ENCODE results near the gene C1orf35. TPM values are rescaled to one million over a fixed set of nuclear protein-coding genes. Genes with fewer than 3 reads are reported as not detected.
A peak's percentile ranks its signal among the peaks of the same experiment; 100 is the strongest.

C1orf35 gene
- total RNA-seq, 6 experiments from 2014 or later = 10.4 to 17.2 (median 12.5) TPM

- no peak for DNase-seq
- H3K36me3 Mint-ChIP-seq (ENCODE audit: low read depth) = peaks cover 17% of the 10 kb centered on the region
- H3K27ac Mint-ChIP-seq = peak overlapping the region; percentile 49; the same call in 1 of the 2 replicates
- peak overlapping the region; percentile 81 for H3K4me3 Mint-ChIP-seq
- TF ChIP-seq CTCF (IDR thresholded peaks at IDR 0.05) = peak; percentile 62
- H3K9me3 Mint-ChIP-seq = no peaks in the 10 kb centered on the region
- H3K4me1 Mint-ChIP-seq (ENCODE audit: low read depth) = peaks cover 23% of the 10 kb centered on the region
- H3K27me3 Mint-ChIP-seq (ENCODE audit: insufficient read depth) = peaks cover 13% of the 10 kb centered on the region
These were observed 933 bp downstream of the C1orf35 start for GRCh38 chr1:228101994-228102790.

GRCh38 chr1:228101614-228101993 lies 1.5 kb downstream of the C1orf35 start:
- Mint-ChIP-seq H3K4me3 (peak overlapping the region; percentile 81), H3K36me3 (ENCODE audit: low read depth) (peaks cover 17% of the 10 kb centered on the region)

GRCh38 chr1:228100822-228101613 lies 2.1 kb downstream of the C1orf35 start:
- no peaks in the 10 kb centered on the region for H3K9me3 Mint-ChIP-seq
- TF ChIP-seq CTCF (IDR thresholded peaks at IDR 0.05) = no peak
- peaks cover 24% of the 10 kb centered on the region for H3K4me1 Mint-ChIP-seq (ENCODE audit: low read depth)
- H3K4me3 Mint-ChIP-seq = peak overlapping the region; percentile 81
- peaks cover 18% of the 10 kb centered on the region for H3K36me3 Mint-ChIP-seq (ENCODE audit: low read depth)
- peak overlapping the region; percentile 64 for H3K27ac Mint-ChIP-seq
- DNase-seq = no peak
- H3K27me3 Mint-ChIP-seq (ENCODE audit: insufficient read depth) = peaks cover 13% of the 10 kb centered on the region

More at GRCh38 chr1:228101614-228101993, 1.5 kb downstream of the C1orf35 start:
- DNase-seq = no peak
- no peak for TF ChIP-seq CTCF (IDR thresholded peaks at IDR 0.05)
- Mint-ChIP-seq H3K27me3 (ENCODE audit: insufficient read depth) (peaks cover 13% of the 10 kb centered on the region), H3K9me3 (no peaks in the 10 kb centered on the region), H3K27ac (peak overlapping the region; percentile 64), H3K4me1 (ENCODE audit: low read depth) (peaks cover 23% of the 10 kb centered on the region)

- Mint-ChIP-seq H3K9me3 (peaks cover 13% of the 10 kb centered on the region), H3K4me3 (no peak overlapping the region), H3K27me3 (ENCODE audit: insufficient read depth) (peaks cover 13% of the 10 kb centered on the region), H3K4me1 (ENCODE audit: low read depth) (peaks cover 37% of the 10 kb centered on the region), H3K36me3 (ENCODE audit: low read depth) (peaks cover 35% of the 10 kb centered on the region), H3K27ac (peak overlapping the region; percentile 42)
- no peak for TF ChIP-seq CTCF (IDR thresholded peaks at IDR 0.05)
- no peak for DNase-seq
These were observed 3.8 kb downstream of the C1orf35 start for GRCh38 chr1:228099331-228099732.

GRCh38 chr1:228098323-228098931 lies 4.7 kb downstream of the C1orf35 start:
- Mint-ChIP-seq H3K27me3 (ENCODE audit: insufficient read depth) (peaks cover 13% of the 10 kb centered on the region), H3K4me3 (no peak overlapping the region), H3K9me3 (peaks cover 18% of the 10 kb centered on the region), H3K27ac (no peak overlapping the region), H3K36me3 (ENCODE audit: low read depth) (peaks cover 39% of the 10 kb centered on the region), H3K4me1 (ENCODE audit: low read depth) (peaks cover 32% of the 10 kb centered on the region)
- DNase-seq = no peak
- TF ChIP-seq CTCF (IDR thresholded peaks at IDR 0.05) = no peak

All from HFFc6 (cell line).